Astrocyte (in vitro differentiated cells and primary cell): ENCODE data around the gene CELA2A. TPM values are rescaled to one million over a fixed set of nuclear protein-coding genes. Genes with fewer than 3 reads are reported as not detected.

Source experiments
- DNase-seq: peaks from one replicate; pipeline ENCODE4 v3.0.0-alpha.2; 2010; ENCODE audit warnings: low read depth
- FAIRE-seq: peaks from 2 replicates; lab custom pipeline; 2011; peaks lifted over from hg19 to GRCh38; lab: Jason Lieb, UNC
- H2AFZ ChIP-seq: 2 replicates; pipeline ENCODE4 v1.6.0; 2012; ENCODE audit warnings: low read depth, low read length, inconsistent platforms
- H3K27ac ChIP-seq: 2 replicates; pipeline ENCODE4 v1.5.1; 2011; ENCODE audit warnings: low read depth, low read length, inconsistent platforms
- H3K27me3 ChIP-seq: 2 replicates; pipeline ENCODE4 v1.6.0; 2011; ENCODE audit warnings: low read length, inconsistent platforms; ENCODE audit not compliant: insufficient read depth
- H3K36me3 ChIP-seq: 2 replicates; pipeline ENCODE4 v1.5.1; 2011; ENCODE audit warnings: low read length, inconsistent platforms; ENCODE audit not compliant: insufficient read depth
- H3K4me1 ChIP-seq: 2 replicates; pipeline ENCODE4 v1.5.1; 2011; ENCODE audit warnings: low read length, inconsistent platforms; ENCODE audit not compliant: insufficient read depth
- H3K4me2 ChIP-seq: 2 replicates; pipeline ENCODE4 v1.6.0; 2012; ENCODE audit warnings: low read length, inconsistent platforms
- H3K4me3 ChIP-seq: 2 replicates; pipeline ENCODE4 v1.5.1; 2011; ENCODE audit warnings: low read depth, mild to moderate bottlenecking, low read length, inconsistent platforms; ENCODE audit not compliant: insufficient read depth
- H3K79me2 ChIP-seq: 2 replicates; pipeline ENCODE4 v1.6.0; 2012; ENCODE audit warnings: mild to moderate bottlenecking, low read length, inconsistent platforms; ENCODE audit not compliant: insufficient read depth
- H3K9ac ChIP-seq: 2 replicates; pipeline ENCODE4 v1.6.0; 2012; ENCODE audit warnings: mild to moderate bottlenecking, low read length, inconsistent platforms
- H3K9me3 ChIP-seq: 2 replicates; pipeline ENCODE4 v1.5.1; 2012; ENCODE audit warnings: low read depth, mild to moderate bottlenecking, low read length, inconsistent platforms; ENCODE audit not compliant: insufficient read depth
- H4K20me1 ChIP-seq: 2 replicates; pipeline ENCODE4 v1.6.0; 2012; ENCODE audit warnings: low read length, inconsistent platforms; ENCODE audit not compliant: insufficient read depth
- H3K27ac Mint-ChIP-seq: one replicate; pipeline ENCODE4 v1.8.0; 2021; ENCODE audit warnings: mild to moderate bottlenecking, mixed read lengths; ENCODE audit not compliant: unreplicated experiment
- H3K27me3 Mint-ChIP-seq: one replicate; pipeline ENCODE4 v1.8.0; 2021; ENCODE audit warnings: low read depth, mixed read lengths; ENCODE audit not compliant: unreplicated experiment
- H3K36me3 Mint-ChIP-seq: one replicate; pipeline ENCODE4 v1.8.0; 2021; ENCODE audit warnings: low read depth, mixed read lengths; ENCODE audit not compliant: unreplicated experiment
- H3K4me1 Mint-ChIP-seq: one replicate; pipeline ENCODE4 v1.8.0; 2021; ENCODE audit warnings: low read depth, mixed read lengths; ENCODE audit not compliant: unreplicated experiment
- H3K4me3 Mint-ChIP-seq: one replicate; pipeline ENCODE4 v1.8.0; 2021; ENCODE audit warnings: mild to moderate bottlenecking, moderate library complexity, mixed read lengths; ENCODE audit not compliant: unreplicated experiment
- H3K9me3 Mint-ChIP-seq: one replicate; pipeline ENCODE4 v1.8.0; 2021; ENCODE audit warnings: mild to moderate bottlenecking, mixed read lengths; ENCODE audit not compliant: unreplicated experiment
- CTCF ChIP-seq: IDR thresholded peaks from 2 replicates; pipeline ENCODE4 v1.5.1; 2011; ENCODE audit warnings: low read depth, mild to moderate bottlenecking, inconsistent platforms, low read length, moderate library complexity; ENCODE audit not compliant: insufficient read depth
- EZH2 ChIP-seq: IDR thresholded peaks from 2 replicates; pipeline ENCODE4 v1.6.1; 2012; ENCODE audit warnings: mild to moderate bottlenecking, low read length, inconsistent platforms; ENCODE audit not compliant: insufficient read depth
- total RNA-seq: library from RNA; stranded (reverse); gene quantifications from 2 replicates; pipeline ENCODE4 v1.2.1, GENCODE V29; 2021

The CELA2A gene
- total RNA-seq, 1 donor from 2014 or later = not detected

GRCh38 chr1:15508700-15509487 is 52.4 kb downstream of the CELA2A start:
- Mint-ChIP-seq H3K4me3 (no peak overlapping the region), H3K9me3 (no peaks in the 10 kb centered on the region), H3K27me3 (no peaks in the 10 kb centered on the region), H3K27ac (no peak overlapping the region), H3K36me3 (peaks cover 14% of the 10 kb centered on the region), H3K4me1 (no peaks in the 10 kb centered on the region)
- no peak for FAIRE-seq
- H3K36me3 ChIP-seq = no peaks in the 10 kb centered on the region
- no peaks in the 10 kb centered on the region for H3K79me2 ChIP-seq
- H3K4me1 ChIP-seq = no peaks in the 10 kb centered on the region
- no peak overlapping the region for H3K27ac ChIP-seq
- no peaks in the 10 kb centered on the region for H3K9me3 ChIP-seq
- no peak overlapping the region for H2AFZ ChIP-seq
- DNase-seq = no peak
- H3K9ac ChIP-seq = no peak overlapping the region
- no peak overlapping the region for H3K4me3 ChIP-seq
- TF ChIP-seq EZH2 (no peak), CTCF (no peak)
- no peaks in the 10 kb centered on the region for H4K20me1 ChIP-seq
- no peaks in the 10 kb centered on the region for H3K27me3 ChIP-seq
- no peak overlapping the region for H3K4me2 ChIP-seq

GRCh38 chr1:15509586-15509985 is 53.1 kb downstream of the CELA2A start:
- Mint-ChIP-seq H3K9me3 (no peaks in the 10 kb centered on the region), H3K4me3 (no peak overlapping the region), H3K27ac (no peak overlapping the region), H3K4me1 (no peaks in the 10 kb centered on the region), H3K36me3 (peaks cover 14% of the 10 kb centered on the region), H3K27me3 (no peaks in the 10 kb centered on the region)
- Histone ChIP-seq H3K79me2 (no peaks in the 10 kb centered on the region), H3K27ac (no peak overlapping the region), H3K4me2 (peak overlapping the region; percentile 22), H3K9me3 (no peaks in the 10 kb centered on the region), H3K9ac (no peak overlapping the region), H4K20me1 (no peaks in the 10 kb centered on the region), H2AFZ (no peak overlapping the region), H3K27me3 (no peaks in the 10 kb centered on the region), H3K4me1 (no peaks in the 10 kb centered on the region), H3K36me3 (no peaks in the 10 kb centered on the region), H3K4me3 (no peak overlapping the region)
- FAIRE-seq (no peak), DNase-seq (no peak)
- TF ChIP-seq CTCF = no peak
- TF ChIP-seq EZH2 = no peak
